NCI-H345 (cell line): ENCODE measurements around the gene ABCC10.
"Not testable (repeated sequence)": the region's sequence is repeated elsewhere in the genome, so short reads cannot be mapped to it uniquely, and the experiment has no call there.

Experiments
- DNase-seq: peaks from one replicate; lab custom pipeline; 2025; lab: John Stamatoyannopoulos, UW

Gene ABCC10

DNA sequence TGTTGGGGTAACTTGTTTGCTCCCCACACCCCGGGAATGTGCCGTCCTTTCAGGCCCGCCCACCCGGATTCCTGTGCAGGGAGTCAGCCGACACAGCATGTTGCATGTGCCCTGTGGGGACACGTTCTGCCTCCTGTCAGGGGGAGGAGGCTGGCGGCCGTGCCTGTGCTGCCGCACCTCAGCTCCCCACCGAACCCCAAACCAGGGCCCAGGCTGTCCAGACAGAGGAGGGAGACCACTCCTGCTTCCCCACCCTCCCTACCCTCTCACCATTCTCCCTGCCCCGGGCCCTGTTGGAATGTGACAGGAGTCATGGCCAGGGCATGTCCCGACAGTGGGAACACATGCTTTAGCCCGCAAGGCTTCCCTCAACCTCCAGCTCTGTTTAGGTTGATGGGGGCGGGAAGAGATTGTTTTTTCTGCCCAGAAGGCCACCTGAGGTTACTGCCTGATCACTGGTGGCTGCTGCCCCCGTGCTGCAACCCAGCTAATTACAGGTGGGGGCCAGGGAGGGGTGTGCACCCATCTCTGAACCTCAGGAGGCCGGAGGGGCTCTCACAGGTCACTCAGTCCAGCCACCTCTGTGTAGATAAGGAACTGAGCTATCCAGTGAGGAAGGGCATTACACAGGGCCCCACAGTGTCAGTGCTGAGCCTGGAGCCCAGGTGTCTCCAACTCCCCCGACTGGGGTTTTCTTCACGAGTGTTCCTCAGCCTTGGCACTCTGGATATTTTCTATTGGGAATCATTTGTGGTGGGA, 69.2 kb downstream of the ABCC10 start:
- no peak for DNase-seq

DNA sequence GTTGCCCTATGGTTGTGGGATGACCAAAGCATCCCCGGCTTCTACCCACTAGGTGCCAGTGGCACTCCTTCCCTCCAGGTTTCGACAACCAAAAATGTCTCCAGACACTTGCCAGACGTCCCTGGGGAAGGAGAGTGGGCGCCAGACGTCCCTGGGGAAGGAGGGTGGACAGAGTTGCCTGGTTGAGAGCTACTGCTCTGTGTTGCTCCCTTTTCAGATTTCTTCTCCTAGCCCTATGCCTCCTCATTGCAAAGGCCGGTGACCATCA, 69.7 kb downstream of the ABCC10 start:
- DNase-seq: no peak

DNA sequence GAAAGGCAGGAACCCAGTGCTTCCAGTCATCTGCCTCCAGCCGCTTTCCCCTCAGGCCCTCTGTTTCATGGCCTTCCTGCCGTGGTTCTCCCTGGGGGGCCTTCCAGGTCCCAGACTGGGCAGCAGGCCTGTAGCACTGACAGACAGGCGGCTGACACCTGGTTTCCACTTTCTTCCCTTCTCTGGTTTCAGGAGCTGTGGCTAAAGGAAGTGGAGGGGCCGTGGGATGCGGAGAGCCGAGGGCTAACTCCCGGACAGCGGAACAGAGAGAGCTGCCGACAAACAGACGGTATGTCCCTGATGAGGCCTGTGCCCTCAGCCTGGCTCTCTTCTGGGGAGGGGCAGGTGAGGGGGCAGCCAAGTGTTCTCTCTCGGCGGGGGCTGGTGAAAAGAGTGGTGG, 70.3 kb downstream of the ABCC10 start:
- no peak for DNase-seq

- DNase-seq: not testable (repeated sequence)
These were observed 71.0 kb downstream of the ABCC10 start for GRCh38 chr6:43498291-43498690.

DNA sequence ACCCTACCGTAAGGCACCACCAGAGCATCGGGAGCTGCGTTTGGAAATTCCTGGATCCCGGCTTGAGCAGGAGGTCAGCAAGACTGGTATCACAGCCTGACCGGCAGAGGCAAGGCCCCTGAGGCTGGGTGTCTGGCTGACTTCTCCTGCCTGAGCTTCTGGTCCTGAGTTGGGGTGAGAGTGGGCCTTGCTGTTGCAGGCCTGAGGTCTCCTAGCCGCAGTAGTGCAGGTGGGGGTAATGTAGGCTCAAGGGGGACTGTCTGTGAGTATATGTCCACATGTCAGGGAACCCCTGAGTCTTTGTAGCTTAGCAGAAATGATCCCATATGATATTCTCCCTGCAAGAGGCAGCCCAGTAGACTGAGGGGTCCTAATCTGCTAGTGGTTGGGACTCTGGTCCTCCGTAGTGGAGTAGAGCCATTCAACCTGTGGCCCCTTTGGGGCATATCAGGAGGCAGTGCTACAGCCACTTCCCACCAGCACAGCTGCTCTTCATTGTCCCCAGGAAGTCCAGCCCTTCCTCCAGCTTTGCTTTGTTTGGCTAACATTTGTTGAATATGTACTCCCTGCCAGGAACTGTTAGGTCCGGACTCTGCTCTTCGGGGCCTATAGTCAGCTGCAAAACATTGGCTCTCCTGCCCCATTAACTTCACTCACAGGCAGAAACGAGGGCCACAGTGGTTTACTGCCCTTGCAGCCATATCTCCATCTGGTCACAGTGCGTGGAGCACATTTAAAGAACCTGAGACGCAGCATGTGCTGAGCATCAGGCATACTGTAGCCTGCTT, 71.9 kb downstream of the ABCC10 start:
- no peak for DNase-seq
